ENCODE data around the gene PERP. TPM values are rescaled to one million over a fixed set of nuclear protein-coding genes. Genes with fewer than 3 reads are reported as not detected.
A peak's percentile ranks its signal among the peaks of the same experiment; 100 is the strongest.

Gene PERP
- total and polyA plus RNA-seq, 2 of the 8 experiments (the other 6 are each of a cell fraction or from before 2014, with no cell fraction given), result 21.0 to 26.7 TPM

- TF ChIP-seq FOSL1 (IDR thresholded peaks at IDR 0.05; ENCODE audit: insufficient read depth, low read depth, low read length), result 0 out of 2 replicates have a peak, but pooled peaks have one; percentile 35
- no peak for TF ChIP-seq PHF8 (conservative IDR thresholded peaks at IDR 0.05; ENCODE audit: low read depth, low read length)
- TF ChIP-seq MAFK (IDR thresholded peaks at IDR 0.05; ENCODE audit: low read depth, low read length), result no peak
- TF ChIP-seq ASH2L (IDR thresholded peaks at IDR 0.05; ENCODE audit: low read length), result no peak
- no peak for TF ChIP-seq SP2 (IDR thresholded peaks at IDR 0.05; ENCODE audit: low read length)
- no peak for TF ChIP-seq KDM4A (IDR thresholded peaks at IDR 0.05; ENCODE audit: low read depth, low read length, severe bottlenecking)
- no peak for TF ChIP-seq CREB1 (IDR thresholded peaks at IDR 0.05)
- no peak for TF ChIP-seq RFX5 (IDR thresholded peaks at IDR 0.05; ENCODE audit: borderline replicate concordance, low read depth, low read length)
- TF ChIP-seq RXRA (IDR thresholded peaks at IDR 0.05; ENCODE audit: insufficient read depth, low read depth, low read length), result no peak
- TF ChIP-seq TCF12 (IDR thresholded peaks at IDR 0.05; ENCODE audit: low read depth, low read length), result 0 out of 2 replicates have a peak, but pooled peaks have one; percentile 33
- no peak for TF ChIP-seq SRF (IDR thresholded peaks at IDR 0.05; ENCODE audit: low read depth, low read length)
- no peak for TF ChIP-seq POU5F1 (IDR thresholded peaks at IDR 0.05; ENCODE audit: low read depth, low read length)
- no peak for TF ChIP-seq SIX5 (IDR thresholded peaks at IDR 0.05; ENCODE audit: low read depth, low read length)
- TF ChIP-seq RNF2 (IDR thresholded peaks at IDR 0.05; ENCODE audit: borderline replicate concordance, low read depth, low read length, missing control alignments, poor library complexity, severe bottlenecking), result no peak
- TF ChIP-seq USF2 (IDR thresholded peaks at IDR 0.05; ENCODE audit: low read length), result no peak
- no peak for TF ChIP-seq SUZ12 (IDR thresholded peaks at IDR 0.05; ENCODE audit: low read length)
- TF ChIP-seq JUN (IDR thresholded peaks at IDR 0.05; ENCODE audit: low read depth, low read length), result peak; percentile 83
- no peak for TF ChIP-seq GABPA (IDR thresholded peaks at IDR 0.05; ENCODE audit: borderline replicate concordance, insufficient read depth, low read length)
- no peak for TF ChIP-seq EGR1 (IDR thresholded peaks at IDR 0.05; ENCODE audit: borderline replicate concordance, low read depth, low read length)
- no peak for TF ChIP-seq CTCF (IDR thresholded peaks at IDR 0.05; ENCODE audit: control extremely low read depth in 1 of 3, insufficient read depth in 1 of 3, low read depth in 1 of 3, low read length in 3 of 3)
- no peak for TF ChIP-seq EZH2 (IDR thresholded peaks at IDR 0.05; ENCODE audit: low read depth, low read length, severe bottlenecking)
These were observed 20.5 kb downstream of the PERP start (continued) for GRCh38 chr6:138086573-138087196.
